GM19240 (cell line): ENCODE results near the gene FRS3.
"Not testable (repeated sequence)": the region's sequence is repeated elsewhere in the genome, so short reads cannot be mapped to it uniquely, and the experiment has no call there.

Experiments used
- DNase-seq: peaks from one replicate; pipeline ENCODE4 v3.0.0; 2011; ENCODE audit warnings: low spot score; ENCODE audit not compliant: insufficient read length

FRS3 gene

DNA sequence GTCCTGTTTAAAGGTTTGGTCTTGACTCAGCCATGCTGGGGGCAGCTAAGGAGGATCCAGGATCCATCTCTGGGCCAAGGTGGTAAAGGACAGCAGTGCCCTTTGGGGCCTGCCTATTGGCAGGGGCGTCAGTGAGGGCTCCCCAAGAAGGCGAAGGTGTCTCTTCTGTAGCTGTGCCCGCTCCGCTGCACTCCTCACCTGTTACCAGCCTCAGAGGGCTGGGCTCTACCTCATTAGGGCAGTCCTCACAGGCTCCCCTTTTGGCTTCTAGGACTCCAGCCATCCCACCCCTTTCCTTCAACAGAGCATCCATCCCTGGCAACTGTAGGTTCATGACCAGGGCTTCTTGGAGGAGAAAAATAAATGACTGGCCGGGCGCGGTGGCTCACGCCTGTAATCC, 10.3 kb downstream of the FRS3 start:
- no peak for DNase-seq

DNA sequence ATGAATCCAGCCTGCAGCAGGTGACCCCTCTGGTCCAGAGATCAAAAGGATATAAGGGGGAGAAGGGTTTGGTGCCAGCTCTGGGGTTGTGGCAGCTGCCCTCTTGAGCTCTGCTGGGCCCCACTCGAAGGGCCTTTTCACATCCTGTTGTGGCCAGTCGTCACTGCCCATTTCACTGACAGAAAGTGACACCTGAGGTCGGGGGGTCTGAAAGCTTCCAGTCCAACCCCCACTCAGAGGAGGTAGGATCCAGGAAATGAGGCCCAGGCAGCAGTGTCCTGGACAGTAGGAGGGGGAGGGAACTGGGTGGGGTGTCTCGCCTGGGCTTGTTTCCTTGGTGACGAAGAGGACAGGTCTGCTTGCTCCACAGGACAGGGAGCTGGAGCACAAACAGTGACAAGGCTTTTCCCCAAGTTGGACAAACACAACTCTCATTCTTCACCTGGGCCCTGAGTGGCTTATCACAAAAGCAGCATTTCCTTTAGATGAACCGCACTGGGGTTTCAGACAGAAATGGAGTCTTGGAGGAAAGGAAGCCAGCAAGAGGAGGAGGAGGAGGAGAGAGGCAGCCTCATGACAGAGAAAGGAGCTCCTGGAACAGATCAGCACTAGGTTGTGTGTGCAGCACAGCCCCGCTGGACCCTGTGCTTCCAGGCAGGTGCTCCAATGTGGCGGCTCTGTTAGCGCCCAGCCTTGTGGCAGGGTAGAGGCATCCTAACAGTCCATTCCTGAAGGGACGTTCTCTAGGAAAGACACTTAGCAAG, 11.0 kb downstream of the FRS3 start:
- no peak for DNase-seq

- DNase-seq = no peak
Observed at GRCh38 chr6:41767112-41767833, 12.4 kb downstream of the FRS3 start.

DNA sequence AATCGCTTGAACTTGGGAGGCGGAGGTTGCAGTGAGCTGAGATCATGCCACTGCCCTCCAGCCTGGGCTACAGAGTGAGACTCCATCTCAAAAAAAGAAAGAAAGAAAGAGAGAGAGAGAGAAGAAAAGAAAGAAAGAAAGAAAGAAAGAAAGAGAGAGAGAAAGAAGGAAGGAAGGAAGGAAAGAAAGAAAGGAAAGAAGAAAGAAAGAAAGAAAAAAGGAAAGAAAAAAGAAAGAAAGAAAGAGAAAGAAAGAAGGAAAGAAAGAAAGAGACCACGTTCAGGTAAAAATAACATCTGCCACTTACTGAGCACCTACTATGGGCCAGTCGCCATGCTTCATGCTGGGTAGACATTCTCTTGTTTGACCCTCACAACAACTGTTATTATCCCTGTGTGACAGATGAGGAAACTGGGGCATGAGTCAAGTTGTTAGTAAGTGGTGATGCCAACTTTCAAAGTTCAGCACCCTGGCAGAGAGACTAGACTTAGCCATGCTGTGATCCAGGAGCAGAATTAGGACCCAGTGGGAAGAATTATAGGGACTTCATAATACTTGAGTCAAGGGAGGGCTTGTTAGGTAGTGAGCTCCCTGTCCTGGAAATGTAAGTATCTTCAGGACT, 13.5 kb downstream of the FRS3 start:
- not testable (repeated sequence) for DNase-seq

DNA sequence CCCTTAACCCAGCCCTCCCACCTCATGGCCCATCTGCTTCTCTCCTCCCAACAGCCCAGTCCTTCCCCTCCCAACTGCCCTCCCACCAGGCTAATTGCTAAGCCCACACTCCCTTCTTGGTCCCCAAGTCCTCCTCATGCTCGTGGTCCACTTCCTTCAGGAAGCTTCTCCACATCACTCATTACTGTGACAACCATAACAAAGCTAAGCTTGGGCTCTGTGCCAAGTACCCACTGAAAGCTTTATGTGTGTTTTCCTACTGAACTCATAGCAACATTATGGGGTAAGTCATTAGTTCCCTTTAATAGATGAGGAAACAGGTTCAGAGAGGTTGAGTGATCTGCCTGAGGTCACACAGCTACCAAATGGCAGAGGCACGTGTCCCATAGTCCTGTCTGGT, 16.2 kb downstream of the FRS3 start:
- no peak for DNase-seq

DNA sequence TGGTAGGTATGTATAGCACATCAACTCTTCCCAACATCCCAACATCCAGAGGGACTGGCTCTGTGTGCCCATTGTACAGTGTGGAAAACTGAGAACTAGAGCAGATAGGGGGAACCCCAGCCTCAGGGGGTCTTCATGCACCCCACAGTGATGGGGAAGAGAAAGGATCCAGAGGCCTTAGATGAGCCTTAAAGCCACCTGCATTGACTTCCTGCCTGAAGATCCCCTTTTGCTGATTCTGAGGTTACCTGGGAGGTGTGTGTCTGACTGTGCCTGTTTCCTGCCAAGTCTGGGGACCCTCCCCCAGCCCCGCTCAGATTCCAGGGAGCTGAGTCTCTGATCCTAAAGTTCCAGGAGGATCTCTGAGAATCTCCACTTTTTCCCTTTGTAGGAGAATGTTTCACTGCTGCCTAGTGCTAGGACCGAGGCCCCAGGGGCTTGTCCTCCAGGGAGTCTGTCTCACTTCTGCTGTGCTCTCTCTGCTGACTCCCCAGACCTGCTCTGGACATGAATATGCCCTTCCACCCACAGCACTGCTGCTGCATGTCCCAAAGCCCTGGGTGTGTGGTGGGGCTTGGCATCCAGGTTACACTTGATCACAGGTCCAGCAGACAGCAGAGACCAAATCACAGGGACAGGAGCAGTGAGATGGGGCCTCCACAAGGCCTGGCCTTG, 19.7 kb downstream of the FRS3 start:
- DNase-seq = no peak

DNA sequence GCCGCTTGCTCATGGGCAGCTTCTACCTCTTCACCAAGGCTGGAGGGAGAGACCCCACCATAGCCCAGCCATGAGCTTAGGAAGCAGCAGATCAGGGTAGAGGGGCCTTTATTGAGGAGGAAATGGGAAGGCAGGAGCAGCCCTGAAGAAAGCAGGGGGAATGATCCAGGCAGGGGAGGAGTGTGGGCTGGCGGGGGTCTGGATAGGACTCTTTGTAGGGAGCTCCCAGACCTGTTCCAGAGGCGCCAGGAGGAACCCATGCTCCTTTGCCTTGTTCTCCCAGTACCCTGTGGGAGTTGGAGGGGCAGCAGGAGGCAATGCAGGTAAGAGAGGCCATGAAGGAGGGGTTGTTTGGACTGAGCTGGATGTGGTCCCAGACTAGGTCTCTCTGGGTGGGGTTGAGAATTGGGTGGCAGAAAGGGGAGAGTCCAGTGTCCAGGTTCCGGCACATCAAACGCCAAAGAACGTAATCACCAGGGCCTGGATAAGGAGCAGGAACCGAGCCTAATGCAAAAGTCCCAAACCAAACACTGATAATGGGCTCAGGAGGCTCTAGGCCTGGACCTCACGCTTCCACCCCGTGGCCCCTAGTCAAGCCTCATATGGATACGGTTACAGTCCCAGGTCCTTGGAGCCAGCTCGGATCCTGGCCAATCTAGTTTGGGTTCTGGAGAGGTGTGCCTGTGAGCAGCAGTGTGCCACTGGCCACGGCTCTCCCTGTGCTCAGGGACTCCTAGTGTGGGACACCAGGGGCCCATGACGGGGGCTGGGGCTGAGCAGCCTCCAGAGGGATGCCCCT, 20.4 kb downstream of the FRS3 start:
- DNase-seq = no peak

DNA sequence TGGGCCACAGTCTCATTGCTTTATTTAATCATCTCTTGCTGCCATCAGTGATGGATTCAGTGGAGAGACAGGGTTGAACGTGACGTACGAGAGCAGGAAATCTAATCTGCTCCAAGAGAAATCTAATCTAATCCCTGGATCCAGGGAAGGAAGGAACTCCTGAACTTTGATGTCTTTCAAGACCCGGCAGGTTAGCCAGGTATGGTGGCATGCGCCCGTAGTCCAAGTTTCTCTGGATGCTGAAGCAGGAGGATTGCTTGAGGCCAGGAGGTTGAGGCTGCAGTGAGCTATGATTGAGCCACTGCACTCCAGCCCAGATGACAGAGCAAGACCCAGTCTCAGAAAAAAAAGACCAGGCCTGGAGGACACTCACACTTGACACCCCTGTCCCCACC, 21.1 kb downstream of the FRS3 start:
- DNase-seq = no peak

GRCh38 chr6:41757931-41758640, 21.6 kb downstream of the FRS3 start:
- DNase-seq = no peak

DNA sequence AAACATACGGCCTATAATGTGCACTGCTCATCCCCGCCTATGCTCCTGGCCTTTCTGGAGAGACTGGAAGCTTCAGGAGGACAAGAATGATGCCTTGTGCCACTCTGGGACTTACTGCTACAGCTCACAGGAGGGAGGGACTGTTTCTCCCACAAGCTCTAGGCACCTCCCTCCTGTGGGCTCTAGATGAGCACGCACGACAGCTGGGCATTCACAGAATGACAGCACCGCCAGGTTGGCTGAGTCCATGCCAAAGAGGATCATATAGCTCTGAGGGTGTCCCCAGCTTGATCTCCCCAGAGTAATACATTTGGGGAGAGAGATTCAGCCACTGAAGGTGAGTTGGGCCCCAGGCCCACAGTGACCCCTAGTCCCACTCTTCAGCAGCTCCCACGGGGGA, 22.4 kb downstream of the FRS3 start:
- DNase-seq = no peak

- no peak for DNase-seq
Observed at GRCh38 chr6:41756354-41756753, 23.3 kb downstream of the FRS3 start.

DNA sequence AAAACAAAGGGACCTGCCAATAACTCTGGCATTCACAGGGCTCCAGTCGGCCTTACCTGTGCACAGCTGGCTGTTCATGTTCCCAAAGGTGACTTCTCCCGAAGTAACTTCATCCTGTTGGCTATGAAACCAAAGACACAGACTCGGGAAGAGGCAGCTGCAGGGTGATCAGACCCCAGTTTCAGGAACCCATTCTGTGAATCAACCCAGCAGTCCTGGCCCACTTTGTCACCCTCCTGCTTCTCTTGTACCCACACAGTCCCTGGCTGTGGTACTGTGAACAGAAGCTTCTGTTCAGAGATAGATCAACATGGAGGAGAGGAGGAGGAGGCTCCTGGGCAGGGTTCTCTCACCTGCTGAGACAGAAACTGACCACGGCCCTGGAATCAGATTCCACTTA, 23.8 kb downstream of the FRS3 start:
- DNase-seq = no peak

DNA sequence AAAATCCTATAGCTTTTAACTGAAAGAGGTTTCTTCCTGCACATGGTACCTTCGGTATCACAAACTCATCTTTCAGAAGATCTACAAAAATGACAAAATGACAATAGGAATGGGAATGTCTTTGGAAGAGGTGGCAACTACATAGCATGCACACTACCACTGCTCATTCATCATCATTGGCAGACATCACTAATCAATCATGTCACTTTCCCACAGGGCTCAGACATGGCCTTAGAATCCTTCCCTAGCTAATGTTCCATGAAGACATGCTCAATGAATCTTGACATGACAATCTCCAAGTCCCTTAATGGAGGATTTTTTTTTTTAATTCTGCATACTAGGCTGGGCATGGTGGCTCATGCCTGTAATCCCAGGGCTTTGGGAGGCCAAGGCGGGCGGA, 29.3 kb downstream of the FRS3 start:
- no peak for DNase-seq

GRCh38 chr6:41748542-41748941, 31.2 kb downstream of the FRS3 start:
- no peak for DNase-seq

DNA sequence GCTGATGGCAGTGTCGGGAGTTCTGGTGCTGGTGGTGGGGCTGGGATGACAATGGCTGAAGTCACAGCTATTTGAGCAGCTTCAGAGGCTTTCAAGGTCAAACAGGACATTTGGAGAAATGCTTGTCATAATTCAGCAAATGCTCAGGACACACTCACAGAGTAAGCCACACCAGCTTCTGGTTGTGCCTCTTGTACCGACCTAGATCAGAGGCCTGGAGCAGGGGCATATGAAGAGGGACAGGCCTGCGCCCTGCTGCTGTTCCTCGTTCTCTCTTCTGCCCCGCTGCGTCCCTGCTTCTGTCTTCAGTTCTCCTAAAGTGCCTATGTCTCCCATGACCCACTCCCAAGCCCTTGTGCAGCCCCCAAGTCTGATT, 31.6 kb downstream of the FRS3 start:
- DNase-seq = no peak

DNA sequence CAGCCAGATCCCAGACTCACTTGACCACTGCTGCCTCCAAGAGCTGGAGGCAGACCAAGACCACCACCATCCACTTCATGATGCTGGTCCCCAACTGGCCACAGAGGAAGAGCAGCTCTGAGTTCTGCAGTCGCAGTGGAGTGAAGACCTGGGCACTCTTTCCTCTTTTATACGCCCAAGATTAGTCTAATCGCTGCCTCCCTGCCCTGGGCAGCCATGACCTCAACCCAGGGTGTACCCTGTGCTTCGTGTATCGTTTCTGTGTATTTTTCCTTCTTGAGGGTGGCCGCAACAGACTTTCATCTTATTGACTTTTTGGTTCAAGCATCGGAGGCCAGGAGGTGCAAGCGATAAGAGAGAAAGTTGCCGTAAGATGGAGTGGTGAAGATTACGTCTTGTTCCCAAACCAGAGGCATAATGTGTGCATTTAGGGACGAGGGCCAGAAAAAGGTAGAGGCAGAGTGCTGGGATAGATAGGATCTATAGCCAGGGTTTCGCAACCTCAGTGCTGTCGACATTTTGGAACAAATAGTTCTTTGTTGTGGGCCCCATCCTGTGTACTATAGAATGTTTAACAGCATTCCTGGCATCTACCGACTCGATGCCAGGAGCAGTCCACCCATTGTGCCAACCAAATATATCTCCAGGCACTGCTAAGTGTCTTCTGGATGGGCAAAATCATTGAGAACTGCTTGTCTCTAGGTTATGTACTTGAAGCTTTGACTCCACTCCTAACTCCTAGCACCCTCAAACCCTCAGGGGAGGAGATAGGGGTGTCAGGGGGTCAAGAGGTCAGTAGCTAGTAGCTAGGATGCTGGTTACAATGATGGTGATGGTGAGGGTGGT, 32.2 kb downstream of the FRS3 start, which contains the start of gene PGC:
Gene PGC, minus strand, starts transcription at position 142 of the 846 bp plus-strand sequence. Its CDS starts 63 bp downstream, at position 79.
- DNase-seq = no peak

GRCh38 chr6:41746107-41746506, 33.6 kb downstream of the FRS3 start:
- no peak for DNase-seq

- no peak for DNase-seq
Observed at GRCh38 chr6:41744236-41744787, 35.4 kb downstream of the FRS3 start.
